GM06990 (cell line): ENCODE measurements around the gene TMEM164.

Source experiments
- DNase-seq: peaks from one replicate; pipeline ENCODE4 v3.0.0-alpha.2; 2011; ENCODE audit not compliant: insufficient read length; ENCODE audit errors: extremely low read depth
- H3K27me3 ChIP-seq: replicated peaks from 2 replicates; pipeline ENCODE4 v1.6.0; 2011; ENCODE audit warnings: low read length; ENCODE audit not compliant: control insufficient read depth, insufficient read depth
- H3K36me3 ChIP-seq: 2 replicates; pipeline ENCODE4 v1.5.1; 2011; ENCODE audit warnings: low read length; ENCODE audit not compliant: control insufficient read depth, insufficient read depth
- H3K4me3 ChIP-seq: replicated peaks from 2 replicates; pipeline ENCODE4 v1.5.1; 2011; ENCODE audit warnings: low read depth, mild to moderate bottlenecking, control low read depth, low read length
- CTCF ChIP-seq: IDR thresholded peaks from 2 replicates; pipeline ENCODE4 v1.5.1; 2011; ENCODE audit warnings: low read length, control low read depth, mild to moderate bottlenecking, inconsistent platforms; ENCODE audit not compliant: insufficient read depth, poor library complexity, severe bottlenecking

Gene TMEM164

GRCh38 chrX:110015915-110016314, 13.0 kb downstream of the TMEM164 start:
- no peak overlapping the region for H3K4me3 ChIP-seq
- no peaks in the 10 kb centered on the region for H3K27me3 ChIP-seq
- no peak for DNase-seq
- H3K36me3 ChIP-seq = peaks cover 2% of the 10 kb centered on the region
- no peak for TF ChIP-seq CTCF

GRCh38 chrX:110020536-110020935, 17.6 kb downstream of the TMEM164 start:
- peaks cover 1% of the 10 kb centered on the region; the same call in 1 of the 2 replicates for H3K36me3 ChIP-seq
- TF ChIP-seq CTCF = no peak
- H3K4me3 ChIP-seq = no peak overlapping the region
- no peaks in the 10 kb centered on the region for H3K27me3 ChIP-seq
- DNase-seq = no peak

- TF ChIP-seq CTCF = no peak
- Histone ChIP-seq H3K4me3 (no peak overlapping the region), H3K27me3 (no peaks in the 10 kb centered on the region), H3K36me3 (peaks cover 1% of the 10 kb centered on the region; the same call in 1 of the 2 replicates)
- no peak for DNase-seq
These were observed 18.5 kb downstream of the TMEM164 start for GRCh38 chrX:110021258-110022022.

GRCh38 chrX:110022599-110023448, 19.9 kb downstream of the TMEM164 start:
- no peak for TF ChIP-seq CTCF
- Histone ChIP-seq H3K27me3 (no peaks in the 10 kb centered on the region), H3K36me3 (peaks cover under 1% of the 10 kb centered on the region; the same call in 1 of the 2 replicates), H3K4me3 (no peak overlapping the region)
- DNase-seq = no peak

GRCh38 chrX:110025395-110025794, 22.5 kb downstream of the TMEM164 start:
- H3K36me3 ChIP-seq = no peaks in the 10 kb centered on the region
- TF ChIP-seq CTCF = no peak
- H3K4me3 ChIP-seq = no peak overlapping the region
- no peaks in the 10 kb centered on the region for H3K27me3 ChIP-seq
- no peak for DNase-seq
